NT2/D1 (cell line): Measurements from ENCODE around the gene LRRC9.

Experiments used
- DNase-seq: peaks from one replicate; pipeline ENCODE4 v3.0.0-alpha.2; 2011; ENCODE audit warnings: low read depth, low spot score
- H3K27me3 ChIP-seq: 2 replicates; pipeline ENCODE4 v1.6.0; 2011; ENCODE audit warnings: mild to moderate bottlenecking; ENCODE audit not compliant: insufficient read length, insufficient read depth
- H3K36me3 ChIP-seq: 2 replicates; pipeline ENCODE4 v1.6.1; 2011; ENCODE audit warnings: mild to moderate bottlenecking, low read length, mixed read lengths; ENCODE audit not compliant: insufficient read depth, insufficient read length
- H3K4me1 ChIP-seq: 2 replicates; pipeline ENCODE4 v1.5.1; 2011; ENCODE audit not compliant: insufficient read depth, insufficient read length
- H3K4me3 ChIP-seq: 2 replicates; pipeline ENCODE4 v1.5.1; 2011; ENCODE audit warnings: low read depth; ENCODE audit not compliant: insufficient read length
- H3K9ac ChIP-seq: 2 replicates; pipeline ENCODE4 v1.6.0; 2011; ENCODE audit warnings: low read depth; ENCODE audit not compliant: insufficient read length
- H3K9me3 ChIP-seq: 2 replicates; pipeline ENCODE4 v1.5.1; 2011; ENCODE audit warnings: mild to moderate bottlenecking, low read length; ENCODE audit not compliant: insufficient read depth
- SUZ12 ChIP-seq: IDR thresholded peaks from 2 replicates; pipeline ENCODE4 v1.6.1; 2011; ENCODE audit not compliant: insufficient read length, insufficient read depth; ENCODE audit errors: extremely low read depth
- YY1 ChIP-seq: IDR thresholded peaks from 2 replicates; pipeline ENCODE4 v1.6.1; 2011; ENCODE audit not compliant: insufficient read length, insufficient read depth
- ZNF274 ChIP-seq: IDR thresholded peaks from 2 replicates; pipeline ENCODE4 v1.6.1; 2011; ENCODE audit warnings: mild to moderate bottlenecking, low read depth, low read length

LRRC9 gene

GRCh38 chr14:59897757-59898383 is 22.1 kb upstream of the LRRC9 start:
- DNase-seq, result peak; percentile 23
- 0 out of 2 replicates have a peak, but pooled peaks cover 8% of the 10 kb centered on the region for H3K9me3 ChIP-seq
- H3K4me1 ChIP-seq, result no peaks in the 10 kb centered on the region
- no peaks in the 10 kb centered on the region for H3K27me3 ChIP-seq
- TF ChIP-seq SUZ12 (no peak), ZNF274 (no peak), YY1 (no peak)
- H3K36me3 ChIP-seq, result no peaks in the 10 kb centered on the region
- no peak overlapping the region for H3K4me3 ChIP-seq
- no peak overlapping the region for H3K9ac ChIP-seq

- TF ChIP-seq ZNF274 (no peak), YY1 (no peak)
- no peak overlapping the region for H3K4me3 ChIP-seq
- no peaks in the 10 kb centered on the region for H3K4me1 ChIP-seq
- no peaks in the 10 kb centered on the region for H3K27me3 ChIP-seq
- no peaks in the 10 kb centered on the region for H3K36me3 ChIP-seq
- DNase-seq, result no peak
- H3K9me3 ChIP-seq, result 0 out of 2 replicates have a peak, but pooled peaks cover 8% of the 10 kb centered on the region
- no peak overlapping the region for H3K9ac ChIP-seq
Observed at GRCh38 chr14:59900556-59900955, 19.4 kb upstream of the LRRC9 start.

GRCh38 chr14:59904184-59904583 is 15.8 kb upstream of the LRRC9 start:
- H3K9ac ChIP-seq, result no peak overlapping the region
- H3K9me3 ChIP-seq, result 0 out of 2 replicates have a peak, but pooled peaks cover 8% of the 10 kb centered on the region
- no peak overlapping the region for H3K4me3 ChIP-seq
- no peaks in the 10 kb centered on the region for H3K4me1 ChIP-seq
- no peak for DNase-seq
- no peaks in the 10 kb centered on the region for H3K27me3 ChIP-seq
- no peaks in the 10 kb centered on the region for H3K36me3 ChIP-seq
- TF ChIP-seq SUZ12 (no peak), ZNF274 (no peak), YY1 (no peak)

GRCh38 chr14:59905188-59905587 is 14.8 kb upstream of the LRRC9 start:
- TF ChIP-seq ZNF274 (no peak), SUZ12 (no peak), YY1 (no peak)
- 0 out of 2 replicates have a peak, but pooled peaks cover 8% of the 10 kb centered on the region for H3K9me3 ChIP-seq
- no peak overlapping the region for H3K9ac ChIP-seq
- H3K4me3 ChIP-seq, result no peak overlapping the region
- H3K27me3 ChIP-seq, result no peaks in the 10 kb centered on the region
- H3K4me1 ChIP-seq, result no peaks in the 10 kb centered on the region
- DNase-seq, result no peak
- no peaks in the 10 kb centered on the region for H3K36me3 ChIP-seq

GRCh38 chr14:59912443-59912842 is 7.5 kb upstream of the LRRC9 start:
- no peaks in the 10 kb centered on the region for H3K36me3 ChIP-seq
- H3K27me3 ChIP-seq, result no peaks in the 10 kb centered on the region
- no peaks in the 10 kb centered on the region for H3K4me1 ChIP-seq
- TF ChIP-seq ZNF274 (no peak), YY1 (no peak), SUZ12 (no peak)
- no peak for DNase-seq
- no peak overlapping the region for H3K4me3 ChIP-seq
- no peaks in the 10 kb centered on the region for H3K9me3 ChIP-seq
- no peak overlapping the region for H3K9ac ChIP-seq

- Histone ChIP-seq H3K9ac (no peak overlapping the region), H3K36me3 (no peaks in the 10 kb centered on the region), H3K9me3 (no peaks in the 10 kb centered on the region), H3K4me3 (no peak overlapping the region), H3K27me3 (no peaks in the 10 kb centered on the region), H3K4me1 (no peaks in the 10 kb centered on the region)
- TF ChIP-seq SUZ12 (no peak), YY1 (no peak), ZNF274 (no peak)
- DNase-seq, result no peak
Observed at GRCh38 chr14:59913187-59913586, 6.8 kb upstream of the LRRC9 start.

GRCh38 chr14:59918824-59919569 is 947 bp upstream of the LRRC9 start:
- H3K36me3 ChIP-seq, result no peaks in the 10 kb centered on the region
- H3K27me3 ChIP-seq, result no peaks in the 10 kb centered on the region
- no peaks in the 10 kb centered on the region for H3K9me3 ChIP-seq
- DNase-seq, result no peak
- TF ChIP-seq SUZ12 (no peak), ZNF274 (no peak), YY1 (no peak)
- peak overlapping the region; percentile 90 for H3K9ac ChIP-seq
- peak overlapping the region; percentile 56 for H3K4me3 ChIP-seq
- no peaks in the 10 kb centered on the region for H3K4me1 ChIP-seq

- no peak for DNase-seq
- no peaks in the 10 kb centered on the region for H3K4me1 ChIP-seq
- H3K27me3 ChIP-seq, result no peaks in the 10 kb centered on the region
- peak overlapping the region; percentile 9 for H3K9ac ChIP-seq
- no peaks in the 10 kb centered on the region for H3K9me3 ChIP-seq
- no peak for TF ChIP-seq YY1
- no peaks in the 10 kb centered on the region for H3K36me3 ChIP-seq
- H3K4me3 ChIP-seq, result peak overlapping the region; percentile 19
Observed at GRCh38 chr14:59920378-59920683, 387 bp downstream of the LRRC9 start.
